CD8-positive, alpha-beta memory T cell (primary cell): ENCODE measurements around the gene MGAT4C. TPM values are rescaled to one million over a fixed set of nuclear protein-coding genes. Genes with fewer than 3 reads are reported as not detected.

ENCODE experiments used
- CTCF ChIA-PET: fragments of 350-600 bp; sonication (Branson Sonifier 250); formaldehyde crosslinking; loops from one replicate; lab custom pipeline; 2021; ENCODE audit warnings: antibody characterized with exemption; lab: Charles Lee
- POLR2A ChIA-PET: fragments of 350-600 bp; sonication (Branson Sonifier 250); formaldehyde crosslinking; loops from one replicate; lab custom pipeline; 2021; ENCODE audit warnings: antibody characterized with exemption; lab: Charles Lee
- DNase-seq, 5 donors: peaks; one replicate each; pipeline versions ENCODE4 v3.0.0 to v3.0.0-alpha.2; 2020 to 2022; ENCODE audit warnings: mixed read lengths in 1 of 5
- H3K27ac ChIP-seq: one replicate; pipeline ENCODE4 v1.7.0; 2013; ENCODE audit warnings: low read depth, mild to moderate bottlenecking, low read length, moderate library complexity
- H3K27me3 ChIP-seq: 2 replicates; pipeline ENCODE4 v1.7.0; 2013; ENCODE audit warnings: low read length, mild to moderate bottlenecking; ENCODE audit not compliant: insufficient read depth, poor library complexity, severe bottlenecking
- H3K36me3 ChIP-seq: 2 replicates; pipeline ENCODE4 v1.7.0; 2013; ENCODE audit warnings: mild to moderate bottlenecking, low read length, moderate library complexity; ENCODE audit not compliant: insufficient read depth
- H3K4me1 ChIP-seq: 2 replicates; pipeline ENCODE4 v1.7.0; 2013; ENCODE audit warnings: mild to moderate bottlenecking, low read length, moderate library complexity; ENCODE audit not compliant: insufficient read depth
- H3K4me3 ChIP-seq: 2 replicates; pipeline ENCODE4 v1.7.0; 2013; ENCODE audit warnings: mild to moderate bottlenecking, low read length
- H3K9me3 ChIP-seq: 2 replicates; pipeline ENCODE4 v1.7.0; 2013; ENCODE audit warnings: mild to moderate bottlenecking, low read length
- H3K27ac Mint-ChIP-seq, 8 donors: one replicate each; pipeline ENCODE4 v1.8.0; 2020 to 2021; ENCODE audit warnings: mixed read lengths in 8 of 8, mild to moderate bottlenecking in 6 of 8, inconsistent platforms in 3 of 8, moderate library complexity in 3 of 8
- H3K27me3 Mint-ChIP-seq, 2 donors: one replicate each; pipeline ENCODE4 v1.8.0; 2020 to 2021; ENCODE audit warnings: mixed read lengths in 2 of 2, mild to moderate bottlenecking in 1 of 2, moderate library complexity in 1 of 2
- H3K36me3 Mint-ChIP-seq, 3 donors: one replicate each; pipeline ENCODE4 v1.8.0; 2020 to 2021; ENCODE audit warnings: mixed read lengths in 3 of 3, inconsistent platforms in 1 of 3, mild to moderate bottlenecking in 1 of 3
- H3K4me1 Mint-ChIP-seq, 3 donors: one replicate each; pipeline ENCODE4 v1.8.0; 2020 to 2021; ENCODE audit warnings: mixed read lengths in 3 of 3, inconsistent platforms in 1 of 3, mild to moderate bottlenecking in 1 of 3
- H3K4me3 Mint-ChIP-seq, 7 donors: one replicate each; pipeline ENCODE4 v1.8.0; 2020 to 2021; ENCODE audit warnings: mixed read lengths in 7 of 7, mild to moderate bottlenecking in 6 of 7, moderate library complexity in 4 of 7, inconsistent platforms in 2 of 7
- H3K9me3 Mint-ChIP-seq, 5 donors: one replicate each; pipeline ENCODE4 v1.8.0; 2020 to 2022; ENCODE audit warnings: mixed read lengths in 5 of 5, mild to moderate bottlenecking in 3 of 5, moderate library complexity in 2 of 5, inconsistent platforms in 1 of 5
- polyA plus RNA-seq: library from polyadenylated mRNA; unstranded; fragments of 300-500 nt; fragmentation: Illumina TruSeq; gene quantifications from one replicate; pipeline ENCODE4 v1.2.3, GENCODE V29; 2021
- total RNA-seq, 2 experiments: library from RNA; stranded (reverse); gene quantifications; one replicate each; pipeline ENCODE4 v1.2.3, GENCODE V29; 2021

MGAT4C gene
- total and polyA plus RNA-seq, 3 experiments from 2014 or later, result not detected

- ChIA-PET CTCF (no interaction called here), POLR2A (no interaction called here)
- H3K27me3 Mint-ChIP-seq, result peaks cover 0 to 2% of the 10 kb centered on the region in 2 donors
These were observed 258.1 kb downstream of the MGAT4C start for GRCh38 chr12:85998074-85998473.

DNA sequence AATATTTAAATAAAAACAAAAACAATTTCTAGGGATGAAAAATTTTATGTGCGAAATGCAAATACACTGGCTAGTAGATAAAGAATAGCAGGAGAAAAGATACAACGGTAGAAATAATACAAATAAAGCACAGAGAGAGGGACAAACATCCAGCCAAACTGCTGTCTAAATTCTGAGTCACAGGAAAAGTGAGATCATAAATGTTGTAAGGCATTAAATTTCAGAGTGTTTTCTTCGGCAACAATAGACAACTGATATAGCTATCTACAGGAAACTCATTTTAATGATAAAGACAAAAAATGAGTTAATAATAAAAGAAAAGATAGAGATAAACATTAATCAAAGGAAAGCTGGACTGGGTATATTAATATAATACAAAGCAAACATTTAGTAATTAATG lies 259.9 kb downstream of the MGAT4C start:
- Histone ChIP-seq H3K27ac (no peak overlapping the region), H3K4me3 (no peak overlapping the region), H3K4me1 (no peaks in the 10 kb centered on the region), H3K9me3 (no peaks in the 10 kb centered on the region), H3K36me3 (no peaks in the 10 kb centered on the region), H3K27me3 (no peaks in the 10 kb centered on the region)
- DNase-seq, result no peak
- ChIA-PET POLR2A (no interaction called here), CTCF (no interaction called here)
- H3K27me3 Mint-ChIP-seq, result peaks cover 0 to 2% of the 10 kb centered on the region in 2 donors
- H3K9me3 Mint-ChIP-seq, result peaks cover 16 to 46% (median 19%) of the 10 kb centered on the region in 5 donors
- H3K36me3 Mint-ChIP-seq, result no peaks in the 10 kb centered on the region
- H3K4me1 Mint-ChIP-seq, result no peaks in the 10 kb centered on the region
- H3K27ac Mint-ChIP-seq, result no peak overlapping the region
- no peak overlapping the region for H3K4me3 Mint-ChIP-seq

More at GRCh38 chr12:85998074-85998473, 258.1 kb downstream of the MGAT4C start:
- no peak overlapping the region for H3K4me3 ChIP-seq
- H3K36me3 Mint-ChIP-seq, result no peaks in the 10 kb centered on the region
- H3K27me3 ChIP-seq, result no peaks in the 10 kb centered on the region
- no peaks in the 10 kb centered on the region for H3K9me3 ChIP-seq
- no peaks in the 10 kb centered on the region for H3K4me1 ChIP-seq
- no peaks in the 10 kb centered on the region for H3K36me3 ChIP-seq
- H3K27ac ChIP-seq, result no peak overlapping the region
- H3K9me3 Mint-ChIP-seq, result peaks cover 13 to 41% (median 16%) of the 10 kb centered on the region in 5 donors
- no peak overlapping the region for H3K27ac Mint-ChIP-seq
- H3K4me3 Mint-ChIP-seq, result no peak overlapping the region
- no peaks in the 10 kb centered on the region for H3K4me1 Mint-ChIP-seq
- no peak for DNase-seq

- no peak overlapping the region for H3K4me3 Mint-ChIP-seq
- H3K4me1 Mint-ChIP-seq, result no peaks in the 10 kb centered on the region
- H3K27me3 ChIP-seq, result no peaks in the 10 kb centered on the region
- H3K27ac ChIP-seq, result no peak overlapping the region
- H3K4me3 ChIP-seq, result no peak overlapping the region
- H3K4me1 ChIP-seq, result no peaks in the 10 kb centered on the region
- ChIA-PET CTCF (no interaction called here), POLR2A (no interaction called here)
- H3K27ac Mint-ChIP-seq, result no peak overlapping the region
- H3K9me3 ChIP-seq, result no peaks in the 10 kb centered on the region
- peaks cover 17 to 47% (median 20%) of the 10 kb centered on the region in 5 donors for H3K9me3 Mint-ChIP-seq
- no peaks in the 10 kb centered on the region for H3K36me3 Mint-ChIP-seq
- DNase-seq, result no peak
- H3K27me3 Mint-ChIP-seq, result no peaks in the 10 kb centered on the region
- no peaks in the 10 kb centered on the region for H3K36me3 ChIP-seq
These were observed 262.4 kb downstream of the MGAT4C start for GRCh38 chr12:85993746-85994145.

- no peaks in the 10 kb centered on the region for H3K9me3 ChIP-seq
- no peaks in the 10 kb centered on the region for H3K27me3 Mint-ChIP-seq
- CTCF ChIA-PET, result no interaction called here
- no peaks in the 10 kb centered on the region for H3K27me3 ChIP-seq
- no peak overlapping the region for H3K4me3 ChIP-seq
- POLR2A ChIA-PET, result no interaction called here
- H3K9me3 Mint-ChIP-seq, result peaks cover 5 to 26% (median 5%) of the 10 kb centered on the region in 5 donors
- H3K4me1 ChIP-seq, result no peaks in the 10 kb centered on the region
- DNase-seq, result no peak
- no peaks in the 10 kb centered on the region for H3K36me3 Mint-ChIP-seq
- H3K27ac ChIP-seq, result no peak overlapping the region
- H3K4me3 Mint-ChIP-seq, result no peak overlapping the region
- no peak overlapping the region for H3K27ac Mint-ChIP-seq
- H3K36me3 ChIP-seq, result no peaks in the 10 kb centered on the region
- H3K4me1 Mint-ChIP-seq, result no peaks in the 10 kb centered on the region
These were observed 270.2 kb downstream of the MGAT4C start for GRCh38 chr12:85985996-85986395.

DNA sequence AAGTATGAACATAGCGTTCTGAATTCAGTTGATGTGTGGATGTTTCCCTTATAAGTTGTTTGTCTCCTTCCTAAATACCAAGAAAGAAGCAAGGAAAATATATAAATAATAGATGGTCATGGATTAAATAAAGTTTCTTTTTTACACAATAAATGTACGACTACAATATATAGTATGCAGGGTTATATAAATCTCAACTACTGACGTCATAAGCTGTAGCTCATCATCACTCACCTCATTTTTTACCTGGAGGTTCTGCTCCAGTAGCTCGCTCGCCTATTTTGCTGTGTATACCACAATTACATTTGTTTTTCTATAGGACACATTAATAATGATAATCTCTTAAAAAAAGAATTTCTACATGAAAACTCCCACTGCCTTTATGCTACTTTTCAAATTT lies 272.6 kb downstream of the MGAT4C start:
- no peak for DNase-seq
- Histone ChIP-seq H3K36me3 (no peaks in the 10 kb centered on the region), H3K27me3 (no peaks in the 10 kb centered on the region), H3K4me3 (no peak overlapping the region), H3K9me3 (no peaks in the 10 kb centered on the region), H3K27ac (no peak overlapping the region), H3K4me1 (no peaks in the 10 kb centered on the region)
- no peaks in the 10 kb centered on the region for H3K4me1 Mint-ChIP-seq
- ChIA-PET POLR2A (no interaction called here), CTCF (no interaction called here)
- peaks cover 3 to 19% (median 4%) of the 10 kb centered on the region in 5 donors for H3K9me3 Mint-ChIP-seq
- H3K27me3 Mint-ChIP-seq, result no peaks in the 10 kb centered on the region
- H3K4me3 Mint-ChIP-seq, result no peak overlapping the region
- H3K36me3 Mint-ChIP-seq, result no peaks in the 10 kb centered on the region
- no peak overlapping the region for H3K27ac Mint-ChIP-seq

- H3K4me3 Mint-ChIP-seq, result no peak overlapping the region
- ChIA-PET POLR2A (no interaction called here), CTCF (no interaction called here)
- H3K9me3 Mint-ChIP-seq, result peaks cover 0 to 19% (median 2%) of the 10 kb centered on the region in 5 donors
- no peak overlapping the region for H3K27ac Mint-ChIP-seq
- Histone ChIP-seq H3K4me3 (no peak overlapping the region), H3K36me3 (no peaks in the 10 kb centered on the region), H3K4me1 (no peaks in the 10 kb centered on the region), H3K9me3 (no peaks in the 10 kb centered on the region), H3K27ac (no peak overlapping the region), H3K27me3 (no peaks in the 10 kb centered on the region)
- DNase-seq, result no peak
- H3K36me3 Mint-ChIP-seq, result no peaks in the 10 kb centered on the region
- H3K27me3 Mint-ChIP-seq, result no peaks in the 10 kb centered on the region
- no peaks in the 10 kb centered on the region for H3K4me1 Mint-ChIP-seq
These were observed 276.6 kb downstream of the MGAT4C start for GRCh38 chr12:85979641-85980040.

DNA sequence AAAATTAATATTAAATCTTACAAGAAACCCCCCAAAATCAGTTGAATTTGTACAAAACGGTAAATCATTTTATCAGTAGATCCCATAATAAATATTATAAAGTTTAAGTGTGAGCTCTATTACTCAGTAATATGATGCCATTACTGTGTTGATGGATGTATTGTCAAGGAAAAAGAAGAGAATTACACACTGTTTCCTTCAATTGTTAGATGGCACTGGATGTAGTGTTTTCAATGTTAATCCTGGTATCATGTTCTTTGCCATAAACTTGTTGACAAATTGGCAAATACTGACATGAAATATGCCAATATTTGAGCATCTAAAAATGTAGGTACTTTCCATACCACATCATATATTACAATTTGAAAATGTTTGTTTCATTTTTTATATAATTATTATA lies 280.5 kb downstream of the MGAT4C start:
- no peaks in the 10 kb centered on the region for H3K36me3 Mint-ChIP-seq
- POLR2A ChIA-PET, result no interaction called here
- H3K4me3 ChIP-seq, result no peak overlapping the region
- peaks cover 0 to 12% (median 2%) of the 10 kb centered on the region in 5 donors for H3K9me3 Mint-ChIP-seq
- H3K36me3 ChIP-seq, result no peaks in the 10 kb centered on the region
- no peaks in the 10 kb centered on the region for H3K27me3 ChIP-seq
- H3K4me1 ChIP-seq, result no peaks in the 10 kb centered on the region
- H3K4me1 Mint-ChIP-seq, result no peaks in the 10 kb centered on the region
- no peak for DNase-seq
- no peak overlapping the region for H3K27ac ChIP-seq
- no peak overlapping the region for H3K4me3 Mint-ChIP-seq
- H3K27me3 Mint-ChIP-seq, result no peaks in the 10 kb centered on the region
- H3K9me3 ChIP-seq, result no peaks in the 10 kb centered on the region
- CTCF ChIA-PET, result no interaction called here
- H3K27ac Mint-ChIP-seq, result no peak overlapping the region

- no peaks in the 10 kb centered on the region for H3K36me3 Mint-ChIP-seq
- ChIA-PET POLR2A (no interaction called here), CTCF (no interaction called here)
- Histone ChIP-seq H3K27ac (no peak overlapping the region), H3K9me3 (no peaks in the 10 kb centered on the region), H3K4me3 (no peak overlapping the region), H3K36me3 (no peaks in the 10 kb centered on the region), H3K4me1 (no peaks in the 10 kb centered on the region), H3K27me3 (no peaks in the 10 kb centered on the region)
- H3K9me3 Mint-ChIP-seq, result peaks cover 0 to 3% (median 2%) of the 10 kb centered on the region in 5 donors
- H3K4me1 Mint-ChIP-seq, result no peaks in the 10 kb centered on the region
- no peak for DNase-seq
- no peak overlapping the region for H3K4me3 Mint-ChIP-seq
- H3K27me3 Mint-ChIP-seq, result no peaks in the 10 kb centered on the region
- no peak overlapping the region for H3K27ac Mint-ChIP-seq
These were observed 284.4 kb downstream of the MGAT4C start for GRCh38 chr12:85971800-85972199.

- no peaks in the 10 kb centered on the region for H3K27me3 Mint-ChIP-seq
- no peaks in the 10 kb centered on the region for H3K36me3 Mint-ChIP-seq
- H3K4me3 Mint-ChIP-seq, result no peak overlapping the region
- H3K4me1 Mint-ChIP-seq, result no peaks in the 10 kb centered on the region
- Histone ChIP-seq H3K9me3 (no peaks in the 10 kb centered on the region), H3K4me1 (no peaks in the 10 kb centered on the region), H3K36me3 (no peaks in the 10 kb centered on the region), H3K27ac (no peak overlapping the region), H3K27me3 (no peaks in the 10 kb centered on the region), H3K4me3 (no peak overlapping the region)
- H3K9me3 Mint-ChIP-seq, result peaks cover 0 to 4% (median 1%) of the 10 kb centered on the region in 5 donors
- DNase-seq, result no peak
- CTCF ChIA-PET, result no interaction called here
- no peak overlapping the region for H3K27ac Mint-ChIP-seq
- POLR2A ChIA-PET, result no interaction called here
These were observed 287.6 kb downstream of the MGAT4C start for GRCh38 chr12:85968606-85969005.
